ENCODE data around the gene HS2ST1.
"Not testable (repeated sequence)": the region's sequence is repeated elsewhere in the genome, so short reads cannot be mapped to it uniquely, and the experiment has no call there.

HS2ST1 gene

DNA sequence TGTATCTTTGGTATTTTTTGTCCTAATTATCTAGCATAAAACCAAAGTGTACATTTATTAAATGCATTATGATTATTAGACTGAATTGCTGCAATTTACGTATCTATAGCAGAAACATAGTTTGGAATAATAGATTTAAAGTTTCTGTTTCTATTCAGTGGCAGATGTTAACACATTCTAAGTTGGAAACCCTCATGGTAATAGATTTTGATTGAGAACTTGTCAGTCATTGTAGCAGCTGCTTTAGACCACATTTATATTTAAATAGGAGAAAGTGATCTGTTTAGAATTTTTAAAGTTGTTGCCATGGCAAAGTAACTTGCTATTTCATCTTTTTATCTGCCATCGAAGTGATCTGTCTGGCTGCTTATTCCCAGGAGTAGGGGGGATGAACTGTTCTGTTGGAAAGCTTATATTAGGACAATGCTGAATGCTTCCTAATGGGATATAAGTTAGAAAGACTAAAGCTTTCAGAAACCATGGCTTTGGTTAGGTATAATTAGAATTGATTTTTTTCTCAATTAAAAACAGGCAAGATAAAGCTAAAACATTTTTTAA, 61.6 kb downstream of the HS2ST1 start:
- DNase-seq, result no peak

DNA sequence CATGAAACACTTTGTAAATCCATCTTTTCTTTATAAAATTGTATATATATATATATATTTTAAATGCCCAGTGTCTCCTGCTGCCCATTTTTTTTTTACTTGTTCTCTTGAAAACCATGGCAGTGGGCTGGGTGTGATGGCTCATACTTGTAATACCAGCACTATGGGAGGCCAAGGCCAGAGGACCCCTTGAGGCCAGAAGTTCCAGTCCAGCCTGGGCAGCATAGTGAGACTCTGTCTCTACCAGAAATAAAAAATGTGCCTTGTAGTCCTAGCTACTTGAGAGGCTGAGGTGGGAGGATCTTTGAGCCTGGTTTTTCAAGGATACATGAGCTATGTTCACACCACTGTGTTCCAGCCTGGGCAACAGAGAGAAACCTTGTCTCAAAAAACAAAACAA, 62.2 kb downstream of the HS2ST1 start:
- no peak for DNase-seq

DNA sequence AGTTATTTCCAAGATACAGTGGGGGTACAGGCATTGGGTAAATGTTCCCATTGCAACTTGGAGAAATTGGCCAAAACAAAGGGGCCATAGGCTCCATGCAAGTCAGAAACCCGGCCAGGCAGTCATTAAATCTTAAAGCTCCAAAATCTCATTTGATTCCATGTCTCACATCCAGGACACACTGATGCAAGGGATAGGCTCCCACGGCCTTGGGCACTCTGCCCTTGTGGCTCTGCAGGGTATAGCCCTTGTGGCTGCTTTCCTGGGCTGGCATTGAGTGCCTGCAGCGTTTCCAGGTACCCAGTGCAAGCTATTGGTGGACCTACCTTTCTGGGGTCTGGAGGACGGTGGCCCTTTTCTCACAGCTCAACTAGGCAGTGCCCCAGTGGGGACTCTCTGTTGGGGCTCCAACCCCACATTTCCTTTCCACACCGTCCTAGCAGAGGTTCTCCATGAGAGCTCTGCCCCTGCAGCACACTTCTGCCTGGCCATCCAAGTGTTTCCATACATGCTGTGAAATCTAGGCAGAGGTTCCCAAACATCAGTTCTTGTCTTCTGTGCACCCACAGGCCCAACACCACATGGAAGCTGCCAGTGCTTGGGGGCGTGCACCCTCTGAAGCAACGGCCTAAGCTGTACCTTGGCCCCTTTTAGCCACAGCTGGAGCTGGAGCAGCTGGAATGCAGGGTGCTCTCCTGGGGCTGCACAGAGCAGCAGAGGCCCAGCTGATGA, 67.2 kb downstream of the HS2ST1 start:
- DNase-seq, result no peak

DNA sequence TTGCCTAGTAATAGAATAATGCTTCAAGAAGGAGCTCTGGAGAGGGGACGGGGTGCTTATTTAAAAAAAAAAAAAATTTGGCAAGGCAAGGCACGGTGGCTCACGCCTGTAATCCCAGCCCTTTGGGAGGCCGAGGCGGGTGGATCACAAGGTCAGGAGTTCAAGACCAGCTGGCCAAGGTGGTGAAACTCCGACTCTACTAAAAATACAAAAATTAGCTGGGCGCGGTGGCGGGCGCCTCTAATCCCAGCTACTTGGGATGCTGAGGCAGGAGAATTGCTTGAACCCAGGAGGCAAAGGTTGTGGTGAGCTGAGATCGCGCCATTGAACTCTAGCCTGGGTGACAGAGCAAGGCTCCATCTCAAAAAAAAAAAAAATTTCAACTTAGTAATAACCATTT, 69.2 kb downstream of the HS2ST1 start:
- not testable (repeated sequence) for DNase-seq

DNA sequence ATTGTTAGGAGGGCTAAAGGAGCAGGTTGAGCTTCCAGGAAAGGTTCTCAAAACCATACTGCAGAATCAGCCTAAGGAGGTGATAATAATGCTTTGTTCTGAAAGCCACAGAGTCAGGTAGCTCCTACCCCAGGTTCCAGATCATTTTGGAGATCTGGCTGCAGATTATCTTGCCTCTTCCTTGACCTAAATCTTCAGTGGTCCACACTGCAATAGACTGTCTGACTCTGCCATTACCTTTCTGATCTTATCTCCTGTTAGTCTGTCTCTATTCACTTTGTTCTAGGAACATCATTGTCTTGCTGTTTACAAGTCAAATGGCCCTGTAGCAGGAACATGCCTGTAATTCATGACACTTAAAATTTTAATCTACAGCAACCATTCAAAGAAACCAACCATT, 73.0 kb downstream of the HS2ST1 start:
- DNase-seq, result no peak

DNA sequence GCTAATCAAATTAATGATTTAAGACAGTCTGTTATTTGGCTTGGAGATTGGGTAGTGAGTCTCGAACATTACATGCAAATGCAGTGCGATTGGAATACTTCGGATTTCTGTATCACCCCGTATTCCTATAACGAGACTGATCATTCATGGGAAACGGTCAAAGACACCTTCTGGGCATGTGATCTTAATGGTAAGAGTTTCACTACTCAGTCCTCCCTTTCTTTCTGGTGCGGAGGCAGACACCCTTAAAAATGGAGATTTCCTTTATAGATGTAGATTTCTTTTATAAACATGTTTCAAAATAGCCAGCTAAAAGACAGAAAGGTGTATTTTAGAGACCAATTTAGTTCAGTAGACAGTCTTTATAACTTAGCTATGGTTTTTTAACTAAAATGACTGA, 74.4 kb downstream of the HS2ST1 start:
- no peak for DNase-seq

DNA sequence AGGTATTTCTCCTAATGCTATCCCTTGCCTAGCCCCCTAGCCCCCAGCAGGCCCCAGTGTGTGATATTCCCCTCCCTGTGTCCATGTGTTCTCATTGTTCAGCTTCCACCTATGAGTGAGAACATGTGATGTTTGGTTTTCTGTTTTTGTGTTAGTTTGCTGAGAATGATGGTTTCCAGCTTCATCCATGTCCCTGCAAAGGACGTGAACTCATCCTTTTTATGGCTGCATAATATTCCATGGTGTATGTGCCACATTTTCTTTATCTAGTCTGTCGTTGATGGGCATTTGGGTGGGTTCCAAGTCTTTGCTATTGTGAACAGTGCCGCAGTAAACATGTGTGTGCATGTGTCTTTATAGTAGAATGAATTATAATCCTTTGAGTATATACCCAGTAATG, 75.3 kb downstream of the HS2ST1 start:
- DNase-seq, result not testable (repeated sequence)

DNA sequence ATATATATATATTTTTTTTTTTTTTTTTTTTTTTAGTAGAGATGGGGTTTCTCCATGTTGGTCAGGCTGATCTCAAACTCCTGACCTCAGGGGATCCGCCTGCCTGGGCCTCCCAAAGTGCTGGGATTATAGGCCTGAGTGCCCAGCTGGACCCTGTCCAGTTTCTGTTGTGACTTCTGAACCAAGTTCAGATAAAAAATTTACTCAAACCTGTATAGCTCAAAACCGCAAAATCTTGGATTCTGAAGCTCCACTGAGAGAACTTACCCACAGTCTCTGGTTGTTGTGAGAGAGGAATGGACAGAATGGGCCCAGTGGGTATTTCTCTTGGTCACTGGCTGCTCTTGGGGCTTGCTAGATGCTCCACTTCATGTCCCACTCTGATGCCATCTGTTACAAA, 76.4 kb downstream of the HS2ST1 start:
- no peak for DNase-seq

DNA sequence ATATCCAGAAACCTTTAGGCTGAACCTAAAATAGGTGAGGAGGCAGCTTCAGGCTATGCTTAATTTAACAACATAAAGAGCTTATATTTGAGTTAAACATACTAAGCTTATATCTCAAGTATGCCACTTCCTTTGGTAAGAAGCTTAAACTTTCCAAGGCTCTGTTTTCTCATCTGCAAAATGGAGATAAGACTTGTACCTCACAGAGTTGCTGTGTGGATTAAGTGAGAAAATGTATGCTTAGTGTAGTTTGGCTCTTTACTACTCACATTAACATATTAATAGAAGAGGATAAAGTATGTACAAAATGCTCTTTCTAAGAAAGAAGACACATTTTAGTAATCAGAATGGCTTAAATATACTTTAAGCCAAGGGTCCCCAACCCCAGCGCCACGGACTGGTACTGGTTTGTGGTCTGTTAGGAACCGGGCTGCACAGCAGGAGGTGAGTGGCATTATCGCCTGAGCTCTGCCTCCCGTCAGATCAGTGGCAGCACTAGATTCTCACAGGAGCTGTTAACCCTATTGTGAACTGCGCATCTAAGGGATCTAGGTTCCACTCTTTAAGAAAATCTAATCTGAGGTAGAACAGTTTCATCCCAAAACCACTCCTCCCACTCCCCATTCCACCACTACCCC, 77.2 kb downstream of the HS2ST1 start:
- DNase-seq, result no peak

DNA sequence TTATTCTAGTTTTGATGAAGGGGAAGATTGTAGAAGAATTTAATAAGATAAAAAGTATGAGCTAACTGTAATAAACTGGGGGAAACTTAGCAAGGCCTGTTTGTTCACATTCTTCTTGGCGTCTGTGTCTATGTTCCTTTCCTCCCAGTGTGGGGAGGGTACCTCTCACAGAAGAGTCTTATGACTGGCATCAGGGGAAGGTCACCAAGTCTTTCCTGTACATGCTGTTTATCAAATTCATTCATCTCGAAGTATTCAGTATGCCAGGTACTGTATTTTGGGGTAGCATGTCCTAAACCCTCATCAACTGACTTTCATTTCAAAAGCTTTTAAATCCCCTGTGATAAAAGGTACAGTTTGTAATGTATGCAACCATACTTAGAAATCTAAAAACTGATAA, 78.4 kb downstream of the HS2ST1 start:
- DNase-seq, result no peak

DNA sequence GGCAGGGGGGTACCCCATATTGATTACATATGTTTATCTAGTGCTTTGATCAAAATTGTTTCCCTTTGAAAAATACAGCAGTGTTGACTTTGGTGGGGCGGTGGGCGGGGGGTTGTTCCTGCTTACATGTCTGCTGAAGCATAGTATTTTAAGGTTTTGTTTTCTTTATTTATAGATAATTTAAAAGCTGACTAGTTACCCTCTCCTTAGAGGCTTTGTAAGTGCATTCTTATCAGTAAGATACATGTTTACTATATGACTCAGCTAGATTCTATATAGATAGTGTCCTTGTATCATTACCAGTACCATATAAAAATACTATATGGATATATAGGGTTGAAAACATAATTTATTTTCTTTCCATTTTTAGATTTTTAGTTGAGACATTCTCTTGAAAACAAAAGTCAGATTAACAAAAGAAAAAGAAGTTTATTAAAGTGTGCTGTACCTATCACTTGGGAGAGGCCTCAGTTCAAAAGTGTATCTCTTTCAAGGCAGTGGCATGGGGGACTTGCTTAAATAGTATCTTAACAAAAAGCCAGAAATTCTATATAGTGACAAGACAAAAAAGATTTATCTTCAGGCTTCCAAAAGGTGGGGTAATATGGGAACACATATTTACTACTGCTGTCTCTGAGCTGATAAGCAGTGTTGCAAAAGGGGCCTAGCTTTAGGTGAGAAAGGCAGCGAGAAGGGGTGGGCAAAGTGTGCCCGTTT, 79.0 kb downstream of the HS2ST1 start:
- DNase-seq, result peak; percentile 48

DNA sequence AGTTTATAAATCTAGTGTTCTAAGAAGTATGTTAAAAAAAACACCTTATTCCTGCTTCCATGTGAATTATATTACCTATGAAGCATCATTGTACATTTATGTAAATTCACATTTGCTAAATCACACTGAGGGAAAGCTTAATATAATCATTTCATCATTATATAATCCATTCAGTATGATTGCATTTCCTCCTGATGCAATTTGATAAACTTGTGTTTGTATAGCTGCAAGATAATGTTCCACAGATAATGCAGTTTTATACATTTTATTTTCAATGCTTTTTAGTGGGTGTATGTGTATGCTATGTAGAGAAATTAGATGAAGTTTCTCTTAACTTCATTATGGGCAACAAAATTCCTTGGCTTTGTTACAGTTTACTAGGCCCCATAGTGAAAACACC, 79.6 kb downstream of the HS2ST1 start:
- no peak for DNase-seq

DNA sequence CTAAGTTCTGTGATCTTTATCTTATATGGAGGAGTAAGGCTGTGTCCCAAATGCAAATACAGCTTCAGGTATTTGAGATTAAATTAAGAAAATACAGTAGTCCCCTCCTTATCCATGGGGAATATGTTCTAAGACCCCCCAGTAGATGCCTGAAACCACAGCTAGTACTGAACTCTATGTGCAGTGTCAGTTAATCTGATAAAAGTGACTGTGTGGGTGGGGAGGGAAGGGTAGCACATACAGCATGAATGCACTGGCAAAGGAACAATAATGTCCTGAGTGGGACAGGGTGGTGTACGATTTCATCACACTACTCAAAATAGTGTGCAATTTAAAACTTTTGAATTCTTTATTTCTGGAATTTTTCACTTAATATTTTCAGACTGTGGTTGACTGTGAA, 83.1 kb downstream of the HS2ST1 start:
- no peak for DNase-seq

DNA sequence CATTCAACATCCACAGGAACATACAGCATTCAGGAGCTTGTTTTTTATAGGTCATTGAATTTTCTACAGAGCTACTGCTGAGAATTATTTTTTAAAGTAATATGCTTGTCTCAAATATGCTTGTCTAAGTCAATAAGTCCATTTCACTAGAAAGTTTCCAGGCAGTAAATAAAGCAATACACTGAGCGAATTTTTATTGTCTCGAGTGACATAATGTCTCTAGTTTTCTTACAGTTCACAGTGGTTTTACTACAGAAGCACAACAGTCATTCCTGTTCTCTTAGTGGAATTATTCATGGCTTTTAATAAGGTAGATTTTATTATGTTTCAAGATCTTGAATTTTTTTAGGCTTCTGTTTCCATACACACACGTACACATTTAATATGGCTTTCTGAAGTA, 83.8 kb downstream of the HS2ST1 start:
- DNase-seq, result no peak

DNA sequence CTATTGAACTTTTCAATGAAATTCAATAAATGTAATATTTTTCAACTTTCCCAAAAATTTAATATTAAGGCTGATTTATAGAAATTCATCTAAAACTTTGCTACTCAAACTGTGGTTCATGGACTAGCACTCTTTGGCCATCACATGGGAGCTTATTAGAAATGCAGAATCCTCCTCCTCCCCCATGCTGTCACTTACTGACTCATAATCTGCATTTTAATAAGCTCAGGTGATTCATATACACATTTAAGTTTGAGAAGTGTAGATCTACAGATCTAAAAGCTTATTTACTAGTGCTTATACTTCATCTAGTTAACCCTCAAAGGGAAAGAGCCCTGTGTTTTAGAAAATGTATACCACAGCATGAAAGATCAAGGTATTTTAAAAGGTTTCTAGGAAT, 84.3 kb downstream of the HS2ST1 start:
- no peak for DNase-seq

DNA sequence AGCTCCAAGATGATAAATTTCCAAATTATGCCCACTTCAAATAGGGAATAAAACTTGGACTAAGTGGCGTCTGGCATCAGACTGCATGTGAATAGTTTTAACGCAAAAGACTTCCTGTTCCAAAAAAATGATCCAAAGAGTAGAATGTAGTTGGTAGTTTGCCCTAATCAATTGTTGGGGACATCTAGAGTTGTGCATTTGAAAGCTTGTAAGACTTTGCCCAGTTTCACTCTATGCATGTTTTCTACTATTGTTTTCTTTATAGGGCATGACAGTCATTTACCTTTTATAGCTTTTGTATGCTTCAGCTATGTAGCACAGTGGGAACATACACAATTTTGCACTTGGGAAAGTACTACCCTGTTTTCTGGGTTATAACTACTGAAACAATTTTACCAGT, 86.0 kb downstream of the HS2ST1 start:
- no peak for DNase-seq

DNA sequence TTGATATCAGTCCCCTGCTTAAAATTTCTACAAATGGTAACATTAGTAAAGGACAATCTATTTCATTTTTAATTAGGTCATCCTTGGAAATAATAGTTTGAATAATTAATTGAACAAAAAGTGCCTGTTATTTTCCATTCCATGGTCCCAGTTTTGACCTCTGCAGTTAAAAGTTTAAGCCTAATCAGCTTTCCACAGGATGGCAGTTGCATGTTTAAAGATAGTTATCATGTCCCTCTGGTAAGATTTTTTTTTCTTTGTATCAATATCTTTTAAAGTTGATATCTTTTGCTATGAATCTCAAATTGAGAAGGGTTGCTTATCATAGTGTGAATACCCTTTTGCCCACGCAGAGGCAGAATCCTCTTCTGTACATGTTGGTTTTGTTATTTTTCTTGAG, 90.4 kb downstream of the HS2ST1 start:
- DNase-seq, result no peak

DNA sequence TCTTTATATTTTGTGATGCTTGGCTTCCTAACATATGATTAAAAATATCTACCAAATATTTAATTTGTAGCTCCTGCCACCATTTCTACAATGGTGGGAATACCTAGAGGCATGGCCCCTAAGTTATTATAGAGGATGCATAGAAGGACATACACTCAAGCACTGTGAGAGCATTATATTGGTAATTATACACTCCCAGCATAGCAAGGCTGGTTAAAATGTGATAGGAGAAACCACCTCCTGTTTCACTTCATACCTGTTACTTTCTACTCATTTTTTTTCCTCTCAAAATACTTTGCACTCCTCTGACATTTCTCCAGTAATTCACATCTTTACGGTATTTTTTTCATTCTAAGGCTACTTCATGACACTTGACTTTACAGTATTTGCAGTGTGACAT, 92.9 kb downstream of the HS2ST1 start:
- no peak for DNase-seq

DNA sequence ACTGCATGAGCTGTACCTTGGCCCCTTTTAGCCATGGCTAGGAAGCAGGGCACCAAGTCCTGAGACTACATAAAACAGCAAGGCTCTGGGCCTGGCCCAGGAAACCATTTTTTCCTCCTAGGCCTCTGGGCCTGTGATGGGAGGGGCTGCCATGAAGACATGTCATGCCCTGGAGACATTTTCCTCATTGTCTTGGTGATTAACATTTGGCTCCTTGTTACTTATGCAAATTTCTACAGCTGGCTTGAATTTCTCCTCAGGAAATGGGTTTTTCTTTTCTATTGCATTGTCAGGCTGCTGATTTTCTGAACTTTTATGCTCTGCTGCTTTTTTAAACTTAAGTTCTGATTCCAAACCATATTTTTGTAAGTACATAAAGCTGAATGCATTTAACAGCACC, 99.0 kb downstream of the HS2ST1 start:
- DNase-seq, result not testable (repeated sequence)

DNA sequence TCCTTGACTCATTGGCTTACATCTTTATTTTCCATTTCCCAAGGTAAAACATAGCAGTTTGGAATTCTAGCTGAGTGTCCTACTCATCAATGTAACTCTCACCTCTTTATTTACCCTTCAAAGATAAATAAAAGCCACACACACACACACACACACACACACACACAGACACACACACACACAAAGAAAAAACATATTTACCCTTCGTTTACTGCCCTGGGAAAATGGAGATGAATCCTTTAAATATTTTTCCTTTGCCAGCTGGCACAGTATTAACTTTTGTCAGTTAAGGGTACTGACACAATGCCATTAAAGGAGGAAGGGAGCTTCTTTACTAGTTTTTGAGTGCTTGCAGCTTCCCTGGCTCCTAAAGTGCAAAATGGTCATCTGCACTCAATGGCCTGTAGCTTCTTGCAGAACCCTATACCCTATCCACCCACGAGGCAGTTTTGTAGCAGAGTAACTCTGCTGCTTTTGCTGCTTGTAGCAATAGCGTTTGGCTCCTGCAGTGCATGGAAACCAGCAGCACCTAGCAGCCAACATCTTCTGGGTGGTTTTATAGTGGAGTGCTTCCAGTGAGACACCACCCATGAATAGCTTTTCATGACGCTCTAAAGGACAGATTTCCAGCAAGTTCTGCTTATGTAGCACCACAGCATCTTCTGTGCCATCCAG, 103.7 kb downstream of the HS2ST1 start:
- DNase-seq, result peak; percentile 76

DNA sequence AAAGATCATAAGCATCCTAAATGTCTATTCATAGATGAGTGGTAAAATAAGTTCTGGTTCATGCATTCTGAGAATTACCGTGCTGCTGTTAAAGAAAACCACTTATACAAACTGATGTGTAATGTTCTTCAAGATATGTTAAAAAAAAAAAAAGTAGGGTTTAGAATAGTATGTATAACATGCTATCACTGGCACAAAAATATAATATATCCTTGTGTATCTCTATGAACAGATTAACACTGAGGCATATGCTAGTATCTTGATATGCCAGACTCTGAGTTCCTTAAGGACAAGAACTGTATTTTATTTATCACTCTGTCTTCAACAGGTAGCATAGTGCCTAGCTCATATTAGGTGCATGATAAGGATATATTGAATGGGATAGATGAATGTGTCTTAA, 108.9 kb downstream of the HS2ST1 start:
- no peak for DNase-seq

DNA sequence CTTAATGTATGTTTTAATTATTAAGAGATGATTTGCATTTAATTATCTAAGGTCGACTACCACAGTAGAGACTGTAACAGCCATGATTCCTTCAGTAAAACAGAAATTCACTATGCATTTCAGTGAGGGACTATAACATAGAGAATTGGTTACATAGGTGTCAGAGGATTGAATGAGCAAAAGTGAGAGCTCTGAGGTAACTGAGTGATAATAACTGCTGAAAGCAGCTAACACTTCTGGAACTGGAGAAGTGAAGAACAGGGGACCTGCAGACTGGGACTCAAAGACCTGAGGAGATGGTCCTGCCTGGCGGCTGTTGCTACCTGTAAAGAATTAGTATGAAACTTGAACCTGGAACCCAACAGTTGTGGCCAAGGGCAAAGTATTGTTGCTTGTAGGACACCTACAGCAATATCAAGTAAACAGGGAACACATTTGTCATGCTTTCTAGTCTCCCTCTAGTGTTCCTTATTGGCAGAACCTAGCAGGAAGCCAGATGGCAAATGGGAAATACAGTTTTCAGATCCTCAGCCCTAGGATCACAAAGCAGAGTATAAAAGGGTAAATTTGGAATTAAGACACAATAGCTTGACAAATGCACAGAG, 110.6 kb downstream of the HS2ST1 start:
- peak; percentile 86 for DNase-seq

DNA sequence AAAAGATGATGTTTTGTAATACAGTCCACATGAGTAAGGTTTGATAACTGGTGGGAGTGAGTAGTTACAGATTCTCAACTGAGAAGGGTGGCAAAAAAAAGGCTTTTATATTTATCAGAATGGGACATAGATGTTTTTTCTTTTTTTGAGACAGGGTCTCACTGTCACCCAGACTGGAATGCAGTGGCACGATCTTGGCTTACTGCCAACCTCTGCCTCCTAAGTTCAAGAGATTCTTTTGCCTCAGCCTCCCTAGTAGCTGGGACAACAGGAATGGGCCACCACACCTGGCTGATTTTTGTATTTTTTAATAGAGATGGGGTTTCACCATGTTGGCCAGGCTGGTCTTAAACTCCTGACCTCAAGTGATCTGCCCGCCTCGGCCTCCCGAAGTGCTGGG, 113.1 kb downstream of the HS2ST1 start:
- DNase-seq, result not testable (repeated sequence)

All from NCI-H510A treated with DMSO at 0.1 percent for 48 hours (cell line).